Renal cortex interstitium (tissue), 11 donors: ENCODE measurements around the gene ANKRD44. TPM values are rescaled to one million over a fixed set of nuclear protein-coding genes. Genes with fewer than 3 reads are reported as not detected.

ENCODE experiments used
- DNase-seq, 11 donors: peaks; one replicate each; pipeline ENCODE4 v3.0.0-alpha.2; 2013; ENCODE audit warnings: low read depth in 9 of 11, low spot score in 4 of 11; ENCODE audit errors: extremely low read depth in 1 of 11
- polyA plus RNA-seq, 3 donors: library from polyadenylated mRNA; unstranded; fragments of 120-200 nt; gene quantifications; one replicate each; pipeline ENCODE4 v1.2.1, GENCODE V29; 2013; ENCODE audit not compliant: insufficient read length in 3 of 3

The ANKRD44 gene
- polyA plus RNA-seq, 3 donors = 10.1 to 16.0 (median 11.5) TPM

GRCh38 chr2:196995757-196996314 lies 314.7 kb downstream of the ANKRD44 start:
- DNase-seq = no peak

- DNase-seq = no peak
Measured at GRCh38 chr2:196994764-196995163, 315.8 kb downstream of the ANKRD44 start.

DNA sequence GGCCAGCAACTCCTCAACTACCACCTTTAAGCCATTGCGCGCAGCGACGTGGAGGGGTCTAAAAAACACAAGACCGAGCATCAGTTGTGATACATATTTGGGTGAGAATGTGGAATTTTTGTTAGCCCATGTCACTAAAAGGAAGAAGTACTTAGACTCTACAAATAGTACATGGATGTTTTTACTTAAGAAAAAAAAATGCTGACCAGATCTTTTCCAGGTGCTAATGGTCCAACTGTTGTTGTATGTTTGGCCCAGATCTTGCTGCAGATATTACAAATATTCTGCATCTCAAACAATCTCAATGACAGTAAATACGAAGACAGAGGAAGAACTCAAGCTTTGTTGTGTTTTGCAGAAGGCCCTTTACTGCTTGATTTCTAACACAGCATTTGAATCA lies 317.0 kb downstream of the ANKRD44 start:
- DNase-seq = no peak

DNA sequence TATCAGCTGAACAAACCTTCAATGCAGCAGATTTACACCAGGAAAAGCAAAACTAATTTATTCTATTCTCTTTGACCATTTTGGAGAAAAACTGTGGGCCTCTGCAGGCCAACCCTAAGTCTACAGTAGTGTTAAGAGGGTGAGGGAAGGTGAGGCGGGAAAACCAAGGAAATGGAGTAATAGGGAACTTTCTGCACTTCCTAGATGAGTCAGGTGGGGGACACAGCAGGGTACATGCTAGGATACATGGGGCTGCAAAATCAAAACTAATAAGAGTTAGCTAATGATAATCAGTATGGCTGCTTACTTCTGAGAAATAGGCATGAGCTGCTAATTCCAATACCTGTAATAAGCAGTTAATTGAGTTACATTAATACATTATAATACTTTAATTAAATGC lies 318.1 kb downstream of the ANKRD44 start:
- no peak for DNase-seq

DNA sequence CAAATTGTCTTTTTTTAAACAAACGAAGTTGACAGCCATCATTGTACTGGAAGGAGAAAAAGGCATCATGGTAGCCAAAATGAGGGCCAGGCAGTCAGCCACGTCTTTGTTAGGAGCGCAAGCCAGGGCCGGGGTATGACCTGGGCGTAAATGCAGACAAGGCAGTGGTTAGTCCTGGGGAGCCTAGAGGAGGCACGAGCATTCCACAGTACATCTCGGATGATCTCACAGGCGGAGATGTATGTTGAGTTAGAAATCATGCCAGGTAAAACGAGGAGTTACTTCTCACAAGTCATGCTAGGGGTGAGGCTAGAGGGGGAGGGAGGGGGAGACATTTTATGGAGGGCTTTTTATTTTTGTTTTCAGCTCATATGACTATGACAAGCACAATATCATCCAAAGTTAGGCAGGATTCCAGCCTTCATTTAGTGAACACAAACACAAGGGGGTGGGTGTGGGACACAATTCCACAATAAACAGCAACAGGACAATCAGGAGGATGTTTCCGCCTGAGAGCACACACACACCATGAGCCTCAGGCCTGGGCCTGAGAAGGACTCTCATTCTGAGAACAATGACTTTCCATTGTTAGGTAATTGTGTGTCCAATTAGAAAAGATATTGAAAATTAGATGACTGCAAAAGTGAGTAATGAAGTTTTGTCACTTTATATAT lies 319.7 kb downstream of the ANKRD44 start:
- no peak for DNase-seq

GRCh38 chr2:196990092-196990491 lies 320.5 kb downstream of the ANKRD44 start:
- no peak for DNase-seq

DNA sequence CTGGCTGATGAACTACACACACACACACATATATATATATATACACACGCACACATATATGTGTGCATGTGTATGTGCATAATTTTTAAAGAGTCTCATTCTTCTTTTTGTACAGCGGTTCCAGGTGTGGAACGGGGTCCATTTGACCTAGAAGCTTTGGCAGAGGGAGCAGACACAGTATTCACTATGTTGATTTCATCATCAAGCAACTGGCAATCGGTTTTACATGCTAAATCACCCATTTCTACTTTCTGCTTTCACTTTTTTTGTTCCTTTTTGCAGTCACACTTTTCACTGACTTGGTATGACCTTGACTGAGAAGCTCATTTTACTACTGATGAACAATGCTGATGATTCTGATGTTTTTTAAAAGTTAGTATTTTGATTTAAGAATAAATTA lies 321.1 kb downstream of the ANKRD44 start:
- DNase-seq = no peak

DNA sequence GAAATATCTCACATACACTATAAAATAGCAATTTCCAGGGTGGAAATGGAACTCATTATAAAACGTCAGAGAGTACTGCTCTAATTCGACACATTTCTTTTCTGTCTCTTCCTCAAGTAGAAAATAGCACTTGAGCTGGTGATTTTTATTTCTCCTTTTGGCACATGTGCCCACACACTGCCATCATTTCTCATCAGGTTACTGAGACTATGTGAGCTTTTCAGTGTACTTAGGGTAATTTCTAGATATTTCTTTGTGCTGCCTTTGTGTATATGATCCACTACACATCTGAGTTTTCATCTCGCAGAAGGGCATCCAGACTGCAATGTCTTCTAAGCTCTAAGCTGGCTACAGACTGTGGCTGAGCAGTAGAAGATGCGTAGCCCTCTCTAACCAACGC lies 321.9 kb downstream of the ANKRD44 start:
- no peak for DNase-seq

DNA sequence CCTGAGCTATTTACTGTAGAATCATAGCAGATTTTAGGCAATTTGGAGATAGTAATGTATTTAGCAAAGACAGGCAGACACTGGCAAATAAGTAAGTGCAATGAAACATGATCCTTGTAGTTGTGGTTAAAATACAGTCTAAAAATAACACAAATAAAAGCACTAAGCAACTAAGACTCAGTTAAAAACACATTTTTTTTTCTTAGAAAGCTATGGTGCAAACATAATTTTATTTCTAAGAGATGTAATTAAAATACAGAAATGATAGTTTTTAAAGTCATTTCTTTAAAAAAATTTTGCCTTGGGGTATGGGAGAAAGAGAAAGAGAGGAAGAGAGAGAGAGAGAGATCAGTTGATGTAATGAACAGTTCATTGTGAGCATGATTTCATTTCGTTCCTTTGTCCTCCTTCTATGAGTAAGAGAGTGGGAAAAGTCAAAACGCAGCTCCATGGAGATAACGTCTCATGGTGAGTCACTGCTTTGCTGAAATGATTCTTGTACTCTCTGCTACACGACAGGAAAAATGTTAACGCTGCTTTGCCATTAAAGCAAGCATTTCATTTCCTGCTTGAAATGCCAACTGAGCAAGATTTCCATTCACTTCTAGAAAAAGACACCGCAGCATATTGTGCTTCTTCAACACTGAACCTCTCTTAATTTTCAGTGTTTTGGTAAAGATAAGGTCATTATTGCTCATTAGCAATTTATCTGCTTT lies 322.8 kb downstream of the ANKRD44 start:
- peak in 2 of 11 donors; percentile 24 to 36 for DNase-seq

- no peak for DNase-seq
Measured at GRCh38 chr2:196987298-196987648, 323.3 kb downstream of the ANKRD44 start.

- DNase-seq = no peak
Measured at GRCh38 chr2:196985511-196986183, 324.9 kb downstream of the ANKRD44 start.

DNA sequence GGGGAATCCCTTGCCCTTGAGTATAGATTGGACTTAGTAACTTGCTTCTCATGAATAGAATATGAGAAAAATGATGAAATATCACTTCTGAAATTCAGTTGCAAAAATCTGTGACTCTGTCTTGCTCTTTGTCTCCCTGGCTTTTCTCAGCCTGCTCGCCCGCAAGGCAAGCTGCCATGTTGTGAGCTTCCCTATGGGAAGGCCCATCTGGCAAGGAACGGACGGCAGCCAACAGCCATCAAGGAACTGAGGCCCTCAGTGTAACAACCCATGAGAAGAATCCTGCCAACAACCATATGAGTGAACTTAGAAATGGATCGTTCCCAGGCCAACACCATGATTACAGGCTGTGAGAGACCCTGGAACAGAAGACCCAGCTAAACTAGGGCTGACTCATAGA lies 325.7 kb downstream of the ANKRD44 start:
- no peak for DNase-seq

- DNase-seq = no peak
Measured at GRCh38 chr2:196983934-196984333, 326.6 kb downstream of the ANKRD44 start.

- no peak for DNase-seq
Measured at GRCh38 chr2:196980473-196980872, 330.1 kb downstream of the ANKRD44 start.

GRCh38 chr2:196980001-196980400 lies 330.6 kb downstream of the ANKRD44 start:
- DNase-seq = no peak

- DNase-seq = no peak
Measured at GRCh38 chr2:196977507-196977906, 333.1 kb downstream of the ANKRD44 start.

- no peak for DNase-seq
Measured at GRCh38 chr2:196974970-196975369, 335.6 kb downstream of the ANKRD44 start.

- DNase-seq = no peak
Measured at GRCh38 chr2:196971574-196972279, 338.9 kb downstream of the ANKRD44 start.

GRCh38 chr2:196970099-196970498 lies 340.5 kb downstream of the ANKRD44 start:
- no peak for DNase-seq
